Activated CD8-positive, alpha-beta memory T cell treated with anti-CD3 and anti-CD28 coated beads for 1 hour (primary cell): Measurements from ENCODE around the gene KIAA1671.

Experiments used
- DNase-seq, 2 donors: peaks; one replicate each; pipeline ENCODE4 v3.0.0-alpha.2; 2020; ENCODE audit warnings: low read depth in 1 of 2; ENCODE audit errors: extremely low read depth in 1 of 2

The KIAA1671 gene

DNA sequence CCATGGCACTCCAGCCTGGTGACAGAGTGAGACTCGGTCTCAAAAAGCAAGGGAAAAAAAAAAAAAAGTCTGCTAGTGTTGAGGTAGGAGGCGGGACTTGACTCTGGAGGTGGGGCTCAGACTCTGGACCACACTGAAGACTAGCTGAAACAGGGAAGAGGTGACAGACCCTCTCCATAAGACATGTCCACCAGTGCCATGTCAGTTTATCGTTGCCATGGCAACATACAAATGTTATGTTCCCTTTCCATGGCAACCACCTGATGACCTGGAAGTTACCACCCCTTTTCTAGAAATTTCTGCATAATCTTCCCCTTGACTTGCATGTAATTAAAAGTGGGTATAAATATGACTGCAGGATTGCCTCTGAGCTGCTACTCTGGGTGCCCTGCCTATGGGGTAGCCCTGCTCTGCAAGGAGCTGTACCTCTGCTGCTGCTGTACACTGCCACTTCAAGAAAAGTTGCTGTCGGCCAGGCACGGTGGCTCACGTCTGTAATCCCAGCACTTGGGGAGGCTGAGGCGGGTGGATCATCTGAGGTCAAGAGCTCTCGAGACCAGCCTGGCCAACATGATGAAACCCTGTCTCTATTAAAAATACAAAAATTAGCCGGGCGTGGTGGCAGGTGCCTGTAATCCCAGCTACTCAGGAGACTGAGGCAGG lies 55.1 kb downstream of the KIAA1671 start:
- no peak for DNase-seq

DNA sequence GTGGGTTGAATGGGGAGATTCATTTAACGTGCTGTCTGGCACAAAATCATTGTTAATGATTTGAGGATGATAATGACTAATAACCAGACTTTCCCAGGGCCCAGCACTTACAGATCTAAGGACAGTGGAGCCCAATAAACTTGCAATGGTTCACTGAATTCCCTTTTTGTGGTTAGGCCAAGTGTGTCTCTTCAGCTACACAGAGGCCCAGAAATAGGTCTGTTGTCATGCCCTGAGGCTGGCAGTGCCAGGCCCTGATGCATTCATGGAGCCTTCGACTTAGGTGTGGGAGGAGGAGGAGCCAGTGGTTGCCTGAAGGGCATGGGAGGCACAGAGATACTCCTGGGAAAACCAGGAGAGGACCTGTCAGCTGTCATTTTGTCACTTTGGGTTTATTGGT lies 56.1 kb downstream of the KIAA1671 start:
- no peak for DNase-seq

DNA sequence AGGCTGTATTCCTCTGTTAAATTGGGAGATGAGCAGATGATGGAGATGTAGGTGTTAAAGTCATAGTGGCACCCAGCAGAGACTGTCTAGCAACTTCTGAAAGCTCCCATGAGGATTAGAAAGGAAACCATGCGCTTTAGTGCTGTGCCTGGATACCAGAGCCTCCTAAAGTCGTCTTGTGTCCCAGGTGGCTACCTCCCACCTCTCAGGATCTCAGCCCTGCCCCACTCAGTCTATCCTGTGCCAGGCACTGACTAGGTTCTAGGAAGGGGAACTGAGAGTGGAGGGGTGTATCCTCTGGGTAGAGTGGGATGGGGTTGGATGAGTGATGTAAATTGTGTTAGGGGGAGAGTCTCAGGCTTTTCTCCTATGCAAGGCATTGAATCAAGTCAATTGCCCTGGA lies 60.2 kb downstream of the KIAA1671 start:
- no peak for DNase-seq

DNA sequence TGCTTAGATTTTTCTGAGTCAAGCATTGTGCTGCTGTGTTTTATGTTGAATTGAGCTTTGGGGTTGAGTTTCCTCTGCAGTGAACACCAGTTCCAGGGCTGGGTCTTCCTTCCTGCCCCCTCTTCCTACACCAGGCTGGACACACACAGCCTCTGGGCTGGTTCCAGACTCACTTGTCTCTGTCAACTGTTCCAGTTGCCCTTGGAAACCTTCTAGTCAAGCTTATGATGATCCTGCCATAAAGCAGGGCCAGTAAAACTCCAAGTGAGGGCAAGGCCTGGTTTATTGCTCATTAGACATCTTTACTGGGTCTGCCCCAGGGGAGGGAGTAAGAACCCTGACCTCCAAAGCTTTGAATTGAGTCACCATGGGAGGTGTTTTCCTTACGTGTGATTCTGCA lies 61.1 kb downstream of the KIAA1671 start:
- no peak for DNase-seq

DNA sequence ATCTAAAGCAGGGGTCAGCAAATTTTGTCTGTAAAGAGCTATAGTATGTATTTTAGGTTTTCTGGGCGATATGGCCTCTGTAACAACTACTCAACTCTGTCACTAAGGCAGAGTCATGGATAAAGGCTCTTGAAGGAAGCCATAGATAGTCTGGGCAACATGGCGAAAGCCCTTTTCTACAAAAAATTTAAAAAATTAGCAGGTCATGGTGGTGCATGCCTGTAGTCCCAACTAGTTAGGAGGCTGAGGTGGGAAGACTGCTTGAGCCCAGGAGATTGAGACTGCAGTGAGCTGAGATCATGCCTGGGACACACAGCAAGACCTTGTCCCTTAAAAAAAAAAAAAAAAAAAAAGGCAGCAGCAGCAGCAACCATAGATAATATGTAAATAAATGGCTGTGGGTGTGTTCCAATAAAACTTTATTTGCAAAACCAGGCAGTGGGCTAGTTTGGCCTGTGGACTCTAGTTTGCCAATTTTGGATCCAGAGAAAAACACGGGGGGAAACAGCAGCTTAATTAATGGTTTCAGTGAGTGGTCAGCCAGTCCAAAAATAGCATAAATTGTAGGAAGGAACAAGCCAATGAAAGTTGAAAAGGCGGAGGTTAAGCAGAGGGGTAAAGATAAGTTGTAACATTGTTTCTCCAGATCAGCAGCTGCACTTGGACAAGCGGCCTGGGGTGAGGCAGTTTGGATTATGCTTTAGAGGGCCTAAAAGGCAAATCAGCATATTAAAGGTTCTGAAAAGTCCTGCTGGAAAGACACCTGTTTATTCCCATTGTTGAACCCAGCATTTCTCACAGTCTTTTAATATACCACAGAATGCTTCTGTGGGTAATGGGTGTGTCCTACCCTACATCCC lies 62.6 kb downstream of the KIAA1671 start:
- DNase-seq: no peak

DNA sequence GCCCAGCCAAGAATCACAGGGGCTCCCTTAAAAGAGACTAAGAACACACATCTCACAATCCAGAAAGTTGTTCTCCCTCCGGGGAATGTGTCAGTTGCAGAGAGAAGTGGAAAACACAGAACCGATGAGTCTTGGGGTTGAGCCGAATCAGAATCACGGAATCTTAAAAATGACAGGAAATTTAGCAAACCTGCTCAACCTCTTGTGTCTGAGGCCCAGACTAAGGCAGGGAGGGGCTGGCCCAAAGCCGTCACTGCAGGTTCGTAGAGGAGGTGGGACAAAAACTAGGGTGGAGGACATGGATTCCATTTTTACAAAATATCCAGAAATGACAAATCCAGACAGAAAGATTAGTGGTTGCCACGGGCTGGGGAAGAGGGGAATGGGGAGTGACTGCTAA lies 63.8 kb downstream of the KIAA1671 start:
- DNase-seq: no peak

DNA sequence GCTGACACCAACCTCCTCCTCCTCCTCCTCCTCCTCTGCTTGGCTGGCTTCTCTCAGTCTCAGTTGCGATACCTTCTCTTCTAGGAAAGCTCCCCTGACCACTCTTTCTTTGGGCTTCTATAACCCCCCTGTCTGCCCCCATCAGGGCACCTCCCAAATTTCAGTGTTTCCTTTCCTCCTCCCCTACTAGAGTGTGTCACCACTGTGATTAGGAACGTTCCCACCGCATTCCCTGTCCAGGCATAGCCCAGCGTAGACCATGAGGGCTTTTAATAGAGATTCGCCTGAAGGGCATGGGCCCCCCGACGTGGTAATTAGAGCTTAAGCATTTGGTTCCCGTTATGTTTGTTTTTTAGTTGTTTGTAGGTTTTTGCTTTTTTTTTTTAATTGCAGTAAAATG lies 65.5 kb downstream of the KIAA1671 start:
- no peak for DNase-seq

DNA sequence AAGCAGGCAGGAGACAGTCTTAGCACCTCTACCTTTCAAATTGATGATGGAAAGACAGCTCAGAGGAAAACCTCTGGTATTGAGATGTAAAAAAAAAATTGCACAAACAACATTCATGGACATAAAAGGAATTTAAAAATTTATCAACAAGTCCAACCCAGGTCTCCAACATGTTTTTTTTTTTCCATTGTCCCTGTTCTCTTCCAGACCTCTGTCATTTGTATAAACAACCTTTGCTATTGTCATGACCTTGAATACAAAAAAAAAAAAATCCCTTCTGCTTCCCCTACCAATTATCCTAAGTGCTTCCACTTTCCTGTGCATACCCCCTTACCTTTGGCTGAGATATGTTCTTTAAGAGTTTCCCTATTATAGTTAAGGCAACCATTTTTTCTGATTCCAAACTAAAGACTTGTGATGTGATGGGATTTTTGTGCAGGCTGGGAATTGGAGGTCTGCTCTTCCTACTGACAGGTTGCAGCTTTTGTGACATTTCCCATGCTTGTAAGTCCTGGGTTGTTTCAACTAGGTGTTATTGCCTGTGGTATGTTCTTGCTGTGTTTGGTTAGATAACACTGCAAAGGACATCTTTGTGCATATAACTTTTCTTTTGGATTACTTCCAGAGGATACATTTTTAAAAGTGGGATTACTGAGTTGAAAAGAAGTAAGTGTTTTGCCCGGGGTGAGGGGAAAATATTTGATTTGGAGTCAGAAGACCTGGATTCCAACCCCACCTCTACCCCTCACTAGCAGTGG lies 67.1 kb downstream of the KIAA1671 start:
- no peak for DNase-seq

DNA sequence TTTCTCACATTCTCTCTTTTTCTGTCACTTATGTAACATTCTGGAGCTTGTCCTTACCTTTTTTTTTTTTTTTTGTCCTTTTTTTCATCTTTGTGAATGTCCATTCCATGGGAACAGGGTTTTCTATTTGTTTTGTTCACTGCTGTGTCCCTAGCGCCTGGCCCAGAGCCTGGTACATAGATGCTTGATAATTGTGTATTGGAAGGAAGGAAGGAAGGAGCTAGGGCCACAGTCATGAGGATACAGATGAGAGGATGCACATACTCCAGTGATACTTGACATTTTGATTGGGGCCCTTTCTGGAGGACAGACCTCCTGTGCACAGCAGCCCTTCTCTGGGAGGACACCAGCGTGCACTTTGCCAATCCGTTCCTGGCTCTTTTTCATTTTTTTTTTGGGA lies 68.9 kb downstream of the KIAA1671 start:
- no peak for DNase-seq

DNA sequence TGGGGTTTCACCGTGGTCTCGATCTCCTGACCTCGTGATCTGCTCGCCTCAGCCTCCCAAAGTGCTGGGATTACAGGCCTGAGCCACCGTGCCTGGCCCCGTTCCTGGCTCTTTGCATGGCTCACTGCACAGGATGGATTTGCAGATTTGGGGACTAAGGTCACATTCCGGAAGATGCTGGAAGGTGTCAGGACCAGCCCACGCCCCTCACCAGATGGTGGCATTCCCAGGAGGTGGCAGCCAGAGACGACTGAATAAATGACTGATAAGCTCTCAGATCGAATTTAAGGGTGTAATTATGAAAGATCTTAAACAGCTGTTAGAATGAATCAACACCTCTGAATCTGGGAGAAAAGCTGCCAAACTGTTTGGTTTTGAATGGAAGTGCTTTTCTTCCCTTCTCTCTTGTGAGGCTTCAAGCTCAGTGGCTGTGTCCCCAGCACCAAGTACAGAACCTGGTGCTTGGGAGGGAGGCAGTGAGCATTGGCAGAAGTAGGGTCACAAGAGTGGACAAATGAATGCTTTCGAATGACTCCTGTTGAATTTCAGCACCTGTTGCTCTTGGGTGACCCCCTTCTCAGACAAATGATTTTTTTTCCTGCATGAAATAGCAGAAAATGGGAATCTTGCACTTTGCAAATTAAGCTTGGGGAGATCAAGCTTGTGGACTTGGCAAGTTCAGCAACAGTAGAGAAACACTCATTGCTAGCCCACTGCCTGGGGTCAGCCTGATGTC lies 69.6 kb downstream of the KIAA1671 start:
- DNase-seq: no peak

DNA sequence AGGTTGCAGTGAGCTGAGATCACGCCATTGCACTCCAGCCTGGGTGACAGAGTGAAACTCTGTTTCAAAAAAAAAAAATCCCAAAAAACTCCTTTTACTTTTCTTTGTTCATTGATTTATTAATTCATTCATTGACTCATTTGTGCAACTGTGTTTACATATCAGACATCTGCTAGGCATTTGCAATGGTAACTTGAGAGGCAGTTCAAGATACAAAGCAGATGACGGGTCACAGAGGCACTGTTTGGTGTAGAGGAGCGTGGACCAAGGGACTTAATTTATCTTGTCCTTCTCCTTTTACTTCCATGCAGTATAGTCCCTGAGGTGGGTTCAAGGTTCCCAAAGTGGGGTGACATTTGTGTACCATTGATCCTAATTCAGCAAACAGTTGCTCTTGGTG lies 71.4 kb downstream of the KIAA1671 start:
- no peak for DNase-seq

DNA sequence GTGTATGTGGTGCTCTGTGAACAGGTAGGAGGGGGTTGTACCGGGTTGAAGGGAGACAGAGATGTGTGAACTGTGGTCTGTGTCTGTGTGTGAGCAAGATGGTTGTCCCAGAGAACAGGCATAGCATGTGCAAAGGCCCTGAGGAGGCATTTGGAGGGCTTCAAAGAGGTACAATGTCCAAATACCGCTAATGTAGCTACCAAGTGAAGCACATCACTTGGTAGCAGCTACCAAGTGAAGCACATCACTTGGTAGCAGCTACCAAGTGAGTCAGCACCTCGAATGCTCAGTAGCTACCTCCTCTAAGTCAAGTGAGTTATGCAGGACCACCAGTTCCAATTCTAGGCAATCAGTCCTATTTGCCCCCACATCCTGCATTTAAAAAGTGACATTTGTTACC lies 72.4 kb downstream of the KIAA1671 start:
- DNase-seq: no peak

DNA sequence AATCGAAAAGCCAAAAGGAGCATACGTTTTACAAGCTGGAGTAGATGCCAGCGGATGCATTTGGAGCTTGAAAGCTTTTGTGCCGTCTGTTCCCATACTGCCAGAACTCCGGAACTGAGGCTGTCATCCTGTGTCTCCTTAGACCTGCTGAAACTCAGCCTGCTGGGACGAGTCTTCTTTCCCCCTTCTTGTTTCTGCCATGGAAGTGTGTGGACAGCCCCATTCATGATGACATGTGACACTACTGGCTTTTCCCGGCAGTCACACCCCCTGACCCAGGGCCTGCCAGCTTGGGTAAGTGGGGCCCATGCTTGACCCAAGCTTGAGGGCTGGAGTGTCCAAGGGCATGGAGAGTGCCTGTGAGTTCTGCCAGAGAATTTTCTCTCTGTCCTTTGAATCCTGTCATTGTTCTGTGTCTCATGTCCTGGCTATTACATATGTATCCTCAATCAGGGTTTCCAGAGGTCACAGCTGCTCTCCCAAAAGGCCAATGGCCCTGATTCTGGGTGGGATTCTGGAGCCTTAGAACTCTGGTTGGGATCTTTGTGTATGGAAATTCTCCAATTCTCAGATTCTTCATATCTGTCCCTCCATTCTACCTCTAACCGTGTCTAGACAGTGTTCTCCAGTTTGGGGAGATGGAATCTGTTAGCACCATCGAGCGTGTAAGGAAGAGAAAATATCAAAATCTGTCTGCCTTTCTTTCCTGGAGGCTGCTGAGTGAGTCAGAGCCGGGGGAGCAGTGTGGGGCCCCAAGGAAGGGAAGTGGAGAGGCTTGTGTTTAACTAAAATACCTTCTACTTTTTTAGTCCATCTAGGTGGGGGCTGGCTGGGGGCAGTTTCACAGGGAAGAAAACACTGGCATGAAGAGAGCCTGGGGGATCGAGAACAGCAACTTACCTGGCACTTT lies 73.2 kb downstream of the KIAA1671 start:
- DNase-seq: no peak

DNA sequence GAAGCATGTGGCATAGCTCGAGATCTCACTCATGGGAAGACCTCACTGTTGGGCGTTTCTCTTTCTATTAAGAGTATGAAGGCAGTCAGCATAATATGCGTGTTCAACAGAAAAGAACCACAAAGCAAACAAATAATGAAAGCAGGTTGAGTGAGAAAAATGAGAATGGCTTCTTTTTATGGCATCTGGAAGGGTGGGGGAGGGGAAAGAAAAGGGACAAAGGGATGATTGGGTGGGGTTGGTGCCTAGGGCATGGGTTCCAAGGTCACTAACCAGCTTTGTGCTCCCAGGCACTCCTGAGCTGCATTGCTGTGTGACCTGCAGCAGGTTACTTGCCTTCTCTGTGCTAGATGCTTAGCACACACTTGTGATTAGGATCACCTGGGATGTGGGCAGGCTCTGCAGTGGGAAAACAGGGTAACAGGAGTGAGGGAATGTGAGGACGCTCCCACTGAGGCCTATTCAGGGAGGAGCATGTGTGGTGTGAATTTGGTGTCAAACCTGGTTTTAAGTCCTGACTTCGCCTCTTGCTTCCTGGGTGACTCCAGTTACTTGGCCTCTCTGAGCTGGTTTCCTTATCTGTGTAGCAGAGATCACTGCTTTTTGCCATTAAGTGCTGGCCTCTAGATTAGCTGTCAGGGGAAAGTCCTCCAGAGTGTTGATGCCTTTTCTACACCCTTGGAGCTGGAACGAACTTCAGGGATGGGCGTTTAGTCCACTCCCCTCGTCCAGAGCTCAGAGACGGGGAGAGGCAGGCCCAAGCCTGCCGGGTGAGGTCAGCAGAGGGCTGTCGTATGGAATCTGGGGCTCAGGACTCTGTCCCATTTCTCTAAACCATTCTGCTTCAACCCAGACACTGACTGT lies 74.8 kb downstream of the KIAA1671 start:
- no peak for DNase-seq

DNA sequence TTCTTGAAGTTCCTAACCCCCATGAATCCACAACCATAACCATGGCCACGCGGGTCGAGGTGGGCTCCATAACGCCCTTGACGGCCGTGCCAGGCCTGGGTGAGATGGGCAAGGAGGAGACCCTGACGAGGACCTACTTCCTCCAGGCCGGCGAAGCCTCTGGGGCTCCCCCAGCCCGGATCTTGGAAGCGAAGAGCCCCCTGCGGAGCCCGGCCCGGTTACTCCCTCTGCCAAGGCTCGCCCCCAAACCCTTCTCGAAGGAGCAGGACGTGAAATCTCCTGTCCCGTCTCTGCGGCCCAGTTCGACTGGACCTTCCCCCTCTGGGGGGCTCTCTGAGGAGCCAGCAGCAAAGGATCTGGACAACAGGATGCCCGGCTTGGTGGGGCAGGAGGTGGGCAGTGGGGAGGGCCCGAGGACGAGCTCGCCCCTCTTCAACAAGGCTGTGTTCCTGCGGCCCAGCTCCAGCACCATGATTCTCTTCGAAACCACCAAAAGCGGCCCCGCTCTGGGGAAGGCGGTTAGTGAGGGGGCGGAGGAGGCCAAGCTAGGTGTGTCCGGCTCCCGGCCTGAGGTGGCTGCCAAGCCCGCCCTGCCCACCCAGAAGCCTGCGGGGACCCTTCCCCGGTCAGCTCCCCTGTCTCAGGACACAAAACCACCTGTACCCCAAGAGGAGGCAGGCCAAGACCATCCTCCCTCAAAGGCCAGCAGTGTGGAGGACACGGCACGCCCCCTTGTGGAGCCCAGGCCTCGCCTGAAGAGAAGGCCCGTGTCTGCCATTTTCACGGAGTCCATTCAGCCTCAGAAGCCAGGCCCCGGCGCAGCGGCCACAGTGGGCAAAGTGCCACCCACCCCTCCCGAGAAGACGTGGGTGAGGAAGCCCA lies 75.7 kb downstream of the KIAA1671 start:
- DNase-seq: no peak

DNA sequence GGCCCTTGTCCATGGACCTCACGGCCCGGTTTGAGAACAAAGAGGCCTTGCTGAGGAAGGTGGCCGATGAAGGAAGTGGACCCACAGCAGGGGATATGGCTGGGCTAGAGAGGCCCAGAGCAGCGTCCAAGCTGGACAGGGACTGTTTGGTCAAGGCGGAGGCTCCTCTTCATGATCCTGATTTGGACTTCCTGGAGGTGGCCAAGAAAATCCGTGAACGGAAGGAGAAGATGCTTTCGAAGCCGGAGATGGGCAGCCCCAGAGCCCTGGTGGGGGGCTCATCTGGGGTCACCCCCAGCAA lies 76.3 kb downstream of the KIAA1671 start:
- DNase-seq: no peak

DNA sequence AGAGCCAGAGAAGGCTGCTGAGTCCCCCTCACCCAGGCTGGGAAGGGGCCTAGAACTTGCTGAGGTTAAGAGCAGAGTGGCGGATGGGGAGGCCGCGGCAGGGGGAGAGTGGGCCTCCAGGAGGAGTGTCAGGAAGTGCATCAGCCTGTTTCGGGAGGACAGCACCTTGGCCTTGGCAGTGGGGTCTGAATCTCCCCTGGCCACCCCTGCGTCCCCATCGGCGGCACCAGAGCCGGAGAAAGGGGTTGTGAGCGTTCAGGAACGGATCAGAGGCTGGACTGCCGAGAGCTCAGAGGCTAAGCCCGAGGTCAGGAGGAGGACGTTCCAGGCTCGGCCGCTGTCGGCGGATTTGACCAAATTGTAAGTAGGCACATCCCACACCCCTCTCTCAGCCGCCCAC lies 76.7 kb downstream of the KIAA1671 start:
- DNase-seq: no peak

DNA sequence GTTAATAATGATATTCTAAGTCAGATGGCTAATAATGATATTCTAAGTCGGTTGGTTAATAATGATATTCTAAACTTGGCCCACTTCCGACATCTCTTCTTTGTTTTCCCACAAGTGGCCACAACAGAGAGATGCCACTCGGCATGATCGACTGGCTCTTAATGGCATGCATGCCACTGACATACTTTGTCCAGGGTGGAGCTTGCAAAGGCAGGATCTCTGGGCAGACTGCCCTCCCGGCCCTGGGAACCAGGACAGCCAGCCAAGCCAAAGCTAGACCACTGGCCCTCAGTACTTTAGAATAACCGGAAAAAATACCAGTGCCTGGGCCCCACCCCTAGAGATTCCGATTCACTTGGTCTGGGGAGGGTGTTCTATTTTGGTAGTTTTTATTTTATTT lies 78.1 kb downstream of the KIAA1671 start:
- no peak for DNase-seq
